ENCODE results near the gene ZMYM2. TPM values are rescaled to one million over a fixed set of nuclear protein-coding genes. Genes with fewer than 3 reads are reported as not detected.

The ZMYM2 gene
- total RNA-seq (91.6 TPM), polyA plus RNA-seq (63.9 TPM)
- long read RNA-seq, donor 1, full-length matches to known transcripts: 1 of 1 reads
- long read RNA-seq, donor 1, partial matches to known transcripts: 0 of 1 reads
- long read RNA-seq, donor 1, other reads (novel, unspliced or antisense): 0 of 1 reads
- long read RNA-seq, donor 2: 0 reads
- long read RNA-seq, donor 3, full-length matches to known transcripts: 2 of 2 reads
- long read RNA-seq, donor 3, partial matches to known transcripts: 0 of 2 reads
- long read RNA-seq, donor 3, other reads (novel, unspliced or antisense): 0 of 2 reads
- long read RNA-seq, donor 4: 0 reads
- long read RNA-seq, donor 5: 0 reads
- long read RNA-seq, donor 6: 0 reads
- long read RNA-seq, donor 7, full-length matches to known transcripts: 1 of 1 reads
- long read RNA-seq, donor 7, partial matches to known transcripts: 0 of 1 reads
- long read RNA-seq, donor 7, other reads (novel, unspliced or antisense): 0 of 1 reads
- long read RNA-seq, donor 8: 0 reads
- long read RNA-seq, donor 9, full-length matches to known transcripts: 2 of 2 reads
- long read RNA-seq, donor 9, partial matches to known transcripts: 0 of 2 reads
- long read RNA-seq, donor 9, other reads (novel, unspliced or antisense): 0 of 2 reads
- long read RNA-seq, donor 10: 0 reads

DNA sequence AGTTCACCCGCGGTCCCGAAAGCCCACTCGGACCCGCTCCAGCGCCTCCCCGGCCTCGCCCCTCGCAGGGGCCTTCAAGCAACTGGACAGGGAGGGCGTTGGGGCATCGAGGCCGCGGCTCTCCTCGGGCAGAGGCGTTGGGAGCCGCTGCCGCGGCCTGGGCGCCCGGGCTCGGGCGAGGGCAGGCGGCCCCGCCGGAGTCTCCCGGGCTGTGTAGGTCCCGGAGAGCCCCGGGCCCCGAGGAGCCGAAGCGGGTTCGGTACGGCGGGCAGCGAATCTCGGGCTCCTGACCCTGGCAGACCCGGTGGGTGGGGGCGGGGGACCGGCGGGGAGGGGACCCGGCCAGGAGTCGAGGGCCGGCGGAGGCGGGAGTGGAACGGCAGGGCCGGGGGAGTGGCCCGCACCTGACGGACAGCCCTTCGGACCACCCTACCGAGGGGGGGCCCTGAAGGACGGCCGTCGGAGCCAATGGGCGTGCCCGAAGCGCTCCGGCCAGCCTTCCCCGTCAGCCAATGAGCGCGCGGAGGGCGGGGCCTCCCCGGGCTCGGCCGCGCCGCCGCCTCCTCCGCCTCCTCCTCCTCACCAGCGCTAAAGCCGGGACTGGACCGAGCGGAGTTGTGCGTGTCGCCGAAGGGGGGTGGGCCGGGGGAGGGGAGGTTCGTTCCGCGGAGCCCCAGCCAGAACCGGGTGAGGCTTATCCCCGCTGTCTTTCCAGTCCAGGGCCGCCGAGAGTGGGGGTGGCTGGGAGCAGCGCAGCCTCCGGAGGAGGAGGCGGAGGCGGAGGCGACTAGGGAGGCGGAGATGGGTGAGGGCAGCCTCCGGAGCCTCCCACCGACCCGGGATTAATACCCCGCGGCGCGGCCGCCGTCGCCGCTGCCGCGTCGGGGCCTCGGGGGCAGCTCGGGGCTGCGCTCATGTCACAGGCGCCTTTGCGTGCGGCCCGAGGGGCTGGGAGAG, at the start of gene ZMYM2:
TSS of gene ZMYM2 (plus strand) at position 573 of the 957 bp plus-strand sequence. CDS start 34,346 bp downstream, outside the sequence.
- peaks cover 4 to 5% of the 10 kb centered on the region in 2 donors for H3K4me1 ChIP-seq (ENCODE audit: control insufficient read depth in 2 of 2, insufficient read depth in 2 of 2, low read length in 2 of 2)
- whole genome bisulfite sequencing: under 1% methylated on average over 112 of the region's 112 CpGs

DNA sequence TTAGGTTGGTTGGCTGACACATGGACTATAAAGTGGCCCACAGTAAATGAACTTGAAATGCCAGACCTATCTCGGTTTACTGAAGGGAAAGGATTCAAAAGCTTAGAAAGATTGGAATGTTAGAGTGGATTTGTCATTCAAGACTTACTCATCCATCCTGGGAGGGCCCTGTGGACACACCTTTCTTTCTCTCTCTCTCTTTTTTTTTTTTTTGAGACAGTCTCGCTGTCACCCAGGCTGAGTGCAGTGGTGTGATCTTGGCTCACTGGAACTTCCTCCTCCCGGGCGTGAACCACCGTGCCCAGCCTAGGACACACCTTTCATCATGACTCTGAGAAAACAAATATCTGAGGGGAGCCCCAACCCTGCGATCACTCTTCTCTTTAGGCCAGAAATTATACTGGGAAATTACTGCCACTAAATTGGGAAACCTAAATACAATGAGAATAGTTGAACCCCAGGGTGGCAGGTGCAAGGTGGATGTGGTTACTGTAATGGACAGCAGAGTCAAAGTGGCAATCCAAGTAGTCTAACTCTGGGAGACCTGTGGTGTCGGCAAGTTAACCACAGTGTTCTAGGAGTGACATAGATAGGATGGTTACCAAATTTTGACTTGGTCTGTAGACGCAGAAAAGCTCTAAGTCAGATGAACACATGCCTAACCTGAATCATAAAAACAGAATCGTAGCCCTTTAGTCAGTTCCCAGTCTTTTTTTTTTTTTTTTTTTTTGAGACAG, 48.0 kb upstream of the ZMYM2 start:
- H3K27me3 ChIP-seq (ENCODE audit: control insufficient read depth in 2 of 2, insufficient read depth in 1 of 2, low read length in 1 of 2): no peaks in the 10 kb centered on the region
- H3K36me3 ChIP-seq (ENCODE audit: control insufficient read depth in 2 of 2, insufficient read depth in 2 of 2, low read length in 1 of 2): no peaks in the 10 kb centered on the region
- WGBS: 83% methylated on average over 9 of the region's 9 CpGs
- no peak overlapping the region for H3K27ac ChIP-seq (ENCODE audit: low read depth in 1 of 2, low read length in 1 of 2)
- H3K4me3 ChIP-seq (ENCODE audit: low read length in 2 of 2): no peak overlapping the region
- no peak for DNase-seq (ENCODE audit: low read depth in 6 of 9, low spot score in 9 of 9)
- no peaks in the 10 kb centered on the region for H3K9me3 ChIP-seq (ENCODE audit: control insufficient read depth in 2 of 2, insufficient read depth in 1 of 2, low read length in 1 of 2)
- no peaks in the 10 kb centered on the region for H3K4me1 ChIP-seq (ENCODE audit: control insufficient read depth in 2 of 2, insufficient read depth in 2 of 2, low read length in 2 of 2)

More for the DNA sequence above, at the start of gene ZMYM2:
- peak; percentile 78 to 97 (median 94) for DNase-seq (ENCODE audit: low read depth in 6 of 9, low spot score in 9 of 9)
- Histone ChIP-seq H3K27me3 (ENCODE audit: control insufficient read depth in 2 of 2, insufficient read depth in 1 of 2, low read length in 1 of 2) (no peaks in the 10 kb centered on the region), H3K4me3 (ENCODE audit: low read length in 2 of 2) (peak within 1 kb of the TSS; percentile 88 to 92), H3K9me3 (ENCODE audit: control insufficient read depth in 2 of 2, insufficient read depth in 1 of 2, low read length in 1 of 2) (no peaks in the 10 kb centered on the region), H3K36me3 (ENCODE audit: control insufficient read depth in 2 of 2, insufficient read depth in 2 of 2, low read length in 1 of 2) (peaks cover 0 to 11% of the 10 kb centered on the region in 2 donors), H3K27ac (ENCODE audit: low read depth in 1 of 2, low read length in 1 of 2) (peak within 1 kb of the TSS; percentile 98 to 99)

DNA sequence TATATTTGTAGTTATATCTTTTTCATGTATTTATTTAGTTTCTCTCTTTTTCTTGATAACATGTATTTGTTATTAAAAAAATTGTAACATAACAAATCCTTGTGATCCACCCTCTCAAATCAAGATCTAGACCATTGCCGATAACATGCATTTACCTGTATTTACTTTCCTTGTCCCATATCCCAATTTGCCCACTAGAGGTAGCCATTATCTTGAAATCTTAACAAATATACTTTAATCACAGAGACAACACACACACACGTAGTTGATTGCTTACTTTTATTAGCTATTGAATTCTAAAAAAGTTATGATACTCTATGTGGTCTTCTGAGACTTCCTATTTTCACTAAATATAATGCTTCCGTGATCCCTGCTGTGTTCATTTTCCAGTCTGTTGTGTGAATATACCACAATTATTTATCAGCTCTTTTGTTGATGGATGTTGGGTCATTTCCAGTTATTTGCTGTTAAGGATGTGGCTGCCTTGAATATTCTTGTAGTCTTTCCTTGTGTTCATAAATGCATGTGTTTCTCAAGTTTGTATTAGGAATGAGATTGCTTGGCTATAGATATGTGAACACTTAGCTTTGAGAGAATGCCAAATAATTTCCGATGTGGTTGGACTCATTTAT, 31.3 kb upstream of the ZMYM2 start:
- Histone ChIP-seq H3K4me1 (ENCODE audit: control insufficient read depth in 2 of 2, insufficient read depth in 2 of 2, low read length in 2 of 2) (no peaks in the 10 kb centered on the region), H3K36me3 (ENCODE audit: control insufficient read depth in 2 of 2, insufficient read depth in 2 of 2, low read length in 1 of 2) (no peaks in the 10 kb centered on the region), H3K27me3 (ENCODE audit: control insufficient read depth in 2 of 2, insufficient read depth in 1 of 2, low read length in 1 of 2) (no peaks in the 10 kb centered on the region), H3K4me3 (ENCODE audit: low read length in 2 of 2) (no peak overlapping the region), H3K9me3 (ENCODE audit: control insufficient read depth in 2 of 2, insufficient read depth in 1 of 2, low read length in 1 of 2) (no peaks in the 10 kb centered on the region), H3K27ac (ENCODE audit: low read depth in 1 of 2, low read length in 1 of 2) (no peak overlapping the region)
- peak in 3 of 9 donors; percentile 0 to 18 (median 1) for DNase-seq (ENCODE audit: low read depth in 6 of 9, low spot score in 9 of 9)
- 64% methylated on average over 4 of the region's 4 CpGs for WGBS

DNA sequence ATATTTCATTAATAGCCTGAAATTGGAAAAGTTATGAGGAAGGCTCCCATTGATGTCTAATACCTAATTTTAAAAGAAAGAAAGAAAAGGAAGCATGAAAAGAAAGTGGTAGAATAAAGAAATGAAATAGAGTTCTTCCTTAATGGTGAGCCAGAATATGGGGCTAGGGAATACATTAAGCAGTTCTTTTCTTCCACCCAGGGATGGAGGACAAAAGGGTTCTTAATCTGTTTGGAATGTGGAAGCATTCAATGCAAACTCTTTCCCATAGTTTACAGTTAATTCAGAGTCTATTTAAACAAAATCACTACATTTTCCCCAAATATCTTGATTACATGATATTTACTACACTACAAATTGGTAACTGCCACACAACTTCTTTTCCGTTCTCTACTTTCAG, 18.4 kb upstream of the ZMYM2 start:
- Histone ChIP-seq H3K36me3 (ENCODE audit: control insufficient read depth in 2 of 2, insufficient read depth in 2 of 2, low read length in 1 of 2) (no peaks in the 10 kb centered on the region), H3K27ac (ENCODE audit: low read depth in 1 of 2, low read length in 1 of 2) (no peak overlapping the region), H3K4me1 (ENCODE audit: control insufficient read depth in 2 of 2, insufficient read depth in 2 of 2, low read length in 2 of 2) (no peaks in the 10 kb centered on the region), H3K27me3 (ENCODE audit: control insufficient read depth in 2 of 2, insufficient read depth in 1 of 2, low read length in 1 of 2) (no peaks in the 10 kb centered on the region), H3K4me3 (ENCODE audit: low read length in 2 of 2) (no peak overlapping the region), H3K9me3 (ENCODE audit: control insufficient read depth in 2 of 2, insufficient read depth in 1 of 2, low read length in 1 of 2) (no peaks in the 10 kb centered on the region)
- WGBS: 55% methylated on average over 1 of the region's 1 CpG
- DNase-seq (ENCODE audit: low read depth in 6 of 9, low spot score in 9 of 9): no peak

DNA sequence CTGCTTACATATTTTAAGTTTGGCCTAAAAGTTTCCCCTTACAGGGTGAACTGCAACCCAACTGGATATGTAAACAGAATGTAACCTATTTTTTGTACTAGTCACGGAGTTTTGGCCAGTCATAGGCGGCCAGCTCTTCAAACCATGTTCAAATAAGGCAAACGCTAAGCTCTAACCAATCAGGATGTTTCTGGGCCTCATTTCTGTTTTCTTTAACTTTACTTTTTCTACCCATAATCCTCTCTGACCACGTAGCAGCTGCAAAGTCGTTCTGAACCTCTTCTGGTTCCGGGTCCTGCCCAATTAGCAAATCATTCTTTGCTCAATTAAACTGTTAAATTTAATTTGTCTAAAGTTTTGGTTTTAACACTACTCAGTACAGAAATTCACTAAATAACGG, 8.2 kb upstream of the ZMYM2 start:
- no peaks in the 10 kb centered on the region for H3K9me3 ChIP-seq (ENCODE audit: control insufficient read depth in 2 of 2, insufficient read depth in 1 of 2, low read length in 1 of 2)
- DNase-seq (ENCODE audit: low read depth in 6 of 9, low spot score in 9 of 9): no peak
- 93% methylated on average over 7 of the region's 7 CpGs for WGBS
- H3K36me3 ChIP-seq (ENCODE audit: control insufficient read depth in 2 of 2, insufficient read depth in 2 of 2, low read length in 1 of 2): no peaks in the 10 kb centered on the region
- no peaks in the 10 kb centered on the region for H3K4me1 ChIP-seq (ENCODE audit: control insufficient read depth in 2 of 2, insufficient read depth in 2 of 2, low read length in 2 of 2)
- no peak overlapping the region for H3K4me3 ChIP-seq (ENCODE audit: low read length in 2 of 2)
- H3K27ac ChIP-seq (ENCODE audit: low read depth in 1 of 2, low read length in 1 of 2): no peak overlapping the region
- H3K27me3 ChIP-seq (ENCODE audit: control insufficient read depth in 2 of 2, insufficient read depth in 1 of 2, low read length in 1 of 2): no peaks in the 10 kb centered on the region

DNA sequence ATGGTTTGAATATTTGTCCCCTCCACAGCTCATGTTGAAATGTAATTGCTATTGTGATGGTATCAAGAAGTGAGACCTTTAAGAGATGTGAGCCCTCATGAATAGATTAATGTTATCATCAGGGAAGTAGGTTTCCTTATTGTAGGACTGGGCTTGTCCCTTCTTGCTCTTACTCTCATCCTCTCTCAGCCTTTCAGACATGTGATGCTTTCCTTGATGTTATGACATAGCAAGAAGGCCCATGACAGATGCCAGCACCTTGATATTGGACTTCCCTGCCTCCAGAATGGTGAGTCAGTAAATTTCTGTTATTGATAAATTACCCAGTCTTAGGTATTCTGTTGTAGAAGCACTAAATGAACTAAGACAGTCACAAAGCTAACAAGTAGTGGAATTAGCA, 5.7 kb upstream of the ZMYM2 start:
- Histone ChIP-seq H3K27me3 (ENCODE audit: control insufficient read depth in 2 of 2, insufficient read depth in 1 of 2, low read length in 1 of 2) (no peaks in the 10 kb centered on the region), H3K27ac (ENCODE audit: low read depth in 1 of 2, low read length in 1 of 2) (no peak overlapping the region), H3K9me3 (ENCODE audit: control insufficient read depth in 2 of 2, insufficient read depth in 1 of 2, low read length in 1 of 2) (no peaks in the 10 kb centered on the region), H3K36me3 (ENCODE audit: control insufficient read depth in 2 of 2, insufficient read depth in 2 of 2, low read length in 1 of 2) (no peaks in the 10 kb centered on the region), H3K4me1 (ENCODE audit: control insufficient read depth in 2 of 2, insufficient read depth in 2 of 2, low read length in 2 of 2) (no peaks in the 10 kb centered on the region), H3K4me3 (ENCODE audit: low read length in 2 of 2) (no peak overlapping the region)
- DNase-seq (ENCODE audit: low read depth in 6 of 9, low spot score in 9 of 9): no peak

DNA sequence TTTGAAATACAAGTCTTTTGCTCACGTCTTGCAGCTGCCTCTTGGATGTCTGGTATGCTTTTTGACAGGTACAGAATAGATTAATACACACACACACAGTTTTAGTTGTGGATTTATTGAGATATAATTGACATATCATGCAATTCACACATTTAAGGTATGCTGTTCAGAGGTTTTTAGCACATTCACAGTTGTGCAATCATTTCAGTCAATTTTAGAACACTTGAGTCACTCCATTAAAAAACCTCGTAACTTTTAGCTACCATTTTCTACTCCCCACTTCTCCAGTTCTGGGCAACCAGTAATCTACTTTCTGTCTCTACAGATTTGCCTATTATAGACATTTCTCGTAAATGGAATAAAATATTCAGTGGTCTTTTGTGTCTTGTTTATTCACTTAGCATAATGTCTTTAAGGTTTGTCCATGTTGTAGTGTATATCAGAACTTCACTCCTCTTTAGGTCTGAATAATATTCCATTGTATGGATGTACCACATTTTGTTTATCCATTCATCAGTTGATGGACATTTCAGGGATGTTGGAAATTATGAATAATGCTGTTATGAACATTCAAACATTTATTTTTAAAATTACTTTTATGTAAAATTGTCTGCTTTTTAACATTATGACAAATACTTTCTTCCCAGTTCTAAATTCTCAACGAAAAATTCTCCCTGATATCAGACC, 2.5 kb upstream of the ZMYM2 start:
- DNase-seq (ENCODE audit: low read depth in 6 of 9, low spot score in 9 of 9): no peak
- H3K4me3 ChIP-seq (ENCODE audit: low read length in 2 of 2): no peak overlapping the region
- no peaks in the 10 kb centered on the region for H3K27me3 ChIP-seq (ENCODE audit: control insufficient read depth in 2 of 2, insufficient read depth in 1 of 2, low read length in 1 of 2)
- peaks cover 4 to 5% of the 10 kb centered on the region in 2 donors for H3K4me1 ChIP-seq (ENCODE audit: control insufficient read depth in 2 of 2, insufficient read depth in 2 of 2, low read length in 2 of 2)
- WGBS: 98% methylated on average over 4 of the region's 4 CpGs
- H3K9me3 ChIP-seq (ENCODE audit: control insufficient read depth in 2 of 2, insufficient read depth in 1 of 2, low read length in 1 of 2): no peaks in the 10 kb centered on the region
- no peak overlapping the region for H3K27ac ChIP-seq (ENCODE audit: low read depth in 1 of 2, low read length in 1 of 2)
- peaks cover 0 to 7% of the 10 kb centered on the region in 2 donors for H3K36me3 ChIP-seq (ENCODE audit: control insufficient read depth in 2 of 2, insufficient read depth in 2 of 2, low read length in 1 of 2)
